Esophagus muscularis mucosa (tissue), 3 donors: ENCODE results near the gene TNFRSF21.
"Not testable (repeated sequence)": the region's sequence is repeated elsewhere in the genome, so short reads cannot be mapped to it uniquely, and the experiment has no call there.

Source experiments
- POLR2A ChIP-seq: fragments of 450-650 bp; IDR thresholded peaks from one replicate; pipeline ENCODE4 v1.6.1; 2017; ENCODE audit warnings: antibody characterized with exemption, moderate library complexity, mild to moderate bottlenecking, low read depth
- POLR2AphosphoS5 ChIP-seq, 2 donors: sonication (generic); formaldehyde crosslinking; IDR thresholded peaks; one replicate each; pipeline ENCODE4 v1.6.1; 2017; ENCODE audit warnings: antibody characterized with exemption in 2 of 2
- TF ChIP-seq, protein P1 (sequence below), 3 experiments: fragments of 200-600 bp in 2 of 3; fragments of 450-650 bp in 1 of 3; sonication (generic) in 2 of 3; IDR thresholded peaks; one replicate each; pipeline ENCODE4 v1.5.1; 2017 to 2019; ENCODE audit warnings: antibody characterized with exemption in 3 of 3, mild to moderate bottlenecking in 2 of 3, moderate library complexity in 1 of 3

- TF ChIP-seq POLR2A; POLR2AphosphoS5 (IDR thresholded peaks at IDR 0.05): not testable (repeated sequence)
- TF ChIP-seq, protein P1, sequence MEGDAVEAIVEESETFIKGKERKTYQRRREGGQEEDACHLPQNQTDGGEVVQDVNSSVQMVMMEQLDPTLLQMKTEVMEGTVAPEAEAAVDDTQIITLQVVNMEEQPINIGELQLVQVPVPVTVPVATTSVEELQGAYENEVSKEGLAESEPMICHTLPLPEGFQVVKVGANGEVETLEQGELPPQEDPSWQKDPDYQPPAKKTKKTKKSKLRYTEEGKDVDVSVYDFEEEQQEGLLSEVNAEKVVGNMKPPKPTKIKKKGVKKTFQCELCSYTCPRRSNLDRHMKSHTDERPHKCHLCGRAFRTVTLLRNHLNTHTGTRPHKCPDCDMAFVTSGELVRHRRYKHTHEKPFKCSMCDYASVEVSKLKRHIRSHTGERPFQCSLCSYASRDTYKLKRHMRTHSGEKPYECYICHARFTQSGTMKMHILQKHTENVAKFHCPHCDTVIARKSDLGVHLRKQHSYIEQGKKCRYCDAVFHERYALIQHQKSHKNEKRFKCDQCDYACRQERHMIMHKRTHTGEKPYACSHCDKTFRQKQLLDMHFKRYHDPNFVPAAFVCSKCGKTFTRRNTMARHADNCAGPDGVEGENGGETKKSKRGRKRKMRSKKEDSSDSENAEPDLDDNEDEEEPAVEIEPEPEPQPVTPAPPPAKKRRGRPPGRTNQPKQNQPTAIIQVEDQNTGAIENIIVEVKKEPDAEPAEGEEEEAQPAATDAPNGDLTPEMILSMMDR (IDR thresholded peaks at IDR 0.05), result not testable (repeated sequence)
Observed at GRCh38 chr6:47223251-47223650, 86.5 kb downstream of the TNFRSF21 start.
